H9 (cell line): Measurements from ENCODE around the gene TBC1D2. TPM values are rescaled to one million over a fixed set of nuclear protein-coding genes. Genes with fewer than 3 reads are reported as not detected.
A peak's percentile ranks its signal among the peaks of the same experiment; 100 is the strongest.

Experiments used
- DNase-seq: peaks from one replicate; pipeline ENCODE4 v3.0.0-alpha.2; 2017
- H2AFZ ChIP-seq: one replicate; pipeline ENCODE4 v1.6.1; 2013; ENCODE audit warnings: mild to moderate bottlenecking, low read length, control low read depth, moderate library complexity
- H2AK5ac ChIP-seq: 2 replicates; pipeline ENCODE4 v1.6.1; 2013; ENCODE audit warnings: low read length, control low read depth, mixed read lengths; ENCODE audit not compliant: insufficient read length
- H2BK120ac ChIP-seq: one replicate; pipeline ENCODE4 v1.6.1; 2013; ENCODE audit warnings: low read depth, mild to moderate bottlenecking, low read length, control low read depth, inconsistent platforms; ENCODE audit not compliant: poor library complexity, severe bottlenecking
- H2BK12ac ChIP-seq: 2 replicates; pipeline ENCODE4 v1.6.1; 2013; ENCODE audit warnings: low read length, control low read depth, mixed read lengths, low read depth; ENCODE audit not compliant: insufficient read length
- H2BK15ac ChIP-seq: 2 replicates; pipeline ENCODE4 v1.6.1; 2013; ENCODE audit warnings: low read depth, low read length, control low read depth
- H2BK20ac ChIP-seq: one replicate; pipeline ENCODE4 v1.6.1; 2013; ENCODE audit warnings: low read depth, mild to moderate bottlenecking, low read length, control low read depth, inconsistent platforms; ENCODE audit not compliant: poor library complexity, severe bottlenecking
- H2BK5ac ChIP-seq: 2 replicates; pipeline ENCODE4 v1.6.1; 2013; ENCODE audit warnings: low read length, control low read depth, mixed read lengths; ENCODE audit not compliant: insufficient read length
- H3K14ac ChIP-seq: 2 replicates; pipeline ENCODE4 v1.6.1; 2013; ENCODE audit warnings: low read length, control low read depth; ENCODE audit not compliant: insufficient read depth
- H3K18ac ChIP-seq: 2 replicates; pipeline ENCODE4 v1.6.1; 2013; ENCODE audit warnings: low read depth, mild to moderate bottlenecking, mixed read lengths, low read length, control low read depth; ENCODE audit not compliant: insufficient read length
- H3K23ac ChIP-seq: 2 replicates; pipeline ENCODE4 v1.6.1; 2013; ENCODE audit warnings: low read length, control low read depth, mixed read lengths, low read depth; ENCODE audit not compliant: insufficient read length
- H3K23me2 ChIP-seq: 2 replicates; pipeline ENCODE4 v1.6.1; 2013; ENCODE audit warnings: low read depth, mild to moderate bottlenecking, mixed read lengths, low read length, control low read depth; ENCODE audit not compliant: insufficient read length, poor library complexity, severe bottlenecking
- H3K27ac ChIP-seq: 2 replicates; pipeline ENCODE4 v1.5.1; 2013; ENCODE audit warnings: low read length, control low read depth, mixed read lengths, low read depth; ENCODE audit not compliant: insufficient read length
- H3K27me3 ChIP-seq: 2 replicates; pipeline ENCODE4 v1.6.1; 2013; ENCODE audit warnings: low read length, control low read depth, inconsistent platforms; ENCODE audit not compliant: insufficient read depth
- H3K4ac ChIP-seq: 2 replicates; pipeline ENCODE4 v1.6.1; 2013; ENCODE audit warnings: low read depth, mild to moderate bottlenecking, control low read depth, inconsistent platforms, low read length, moderate library complexity
- H3K4me1 ChIP-seq: 2 replicates; pipeline ENCODE4 v1.6.1; 2013; ENCODE audit warnings: low read length, control low read depth, inconsistent platforms; ENCODE audit not compliant: insufficient read depth
- H3K4me2 ChIP-seq: 2 replicates; pipeline ENCODE4 v1.6.1; 2013; ENCODE audit warnings: low read length, control low read depth, mixed read lengths; ENCODE audit not compliant: insufficient read length, insufficient read depth
- H3K56ac ChIP-seq: 2 replicates; pipeline ENCODE4 v1.6.1; 2013; ENCODE audit warnings: low read depth, mild to moderate bottlenecking, mixed read lengths, low read length, control low read depth; ENCODE audit not compliant: insufficient read length
- H3K79me1 ChIP-seq: 2 replicates; pipeline ENCODE4 v1.6.1; 2013; ENCODE audit warnings: low read depth, mild to moderate bottlenecking, moderate library complexity, low read length, control low read depth, inconsistent platforms; ENCODE audit not compliant: insufficient read depth, poor library complexity, severe bottlenecking
- H3K79me2 ChIP-seq: 2 replicates; pipeline ENCODE4 v1.6.1; 2013; ENCODE audit warnings: low read length, control low read depth, inconsistent platforms; ENCODE audit not compliant: insufficient read depth
- H3K9ac ChIP-seq: 2 replicates; pipeline ENCODE4 v1.6.1; 2013; ENCODE audit warnings: low read length, control low read depth, mixed read lengths; ENCODE audit not compliant: insufficient read length; ENCODE audit errors: extremely low read depth
- H3K9me3 ChIP-seq: one replicate; pipeline ENCODE4 v1.6.1; 2013; ENCODE audit warnings: low read depth, low read length, inconsistent platforms; ENCODE audit not compliant: control insufficient read depth
- H3T11ph ChIP-seq: one replicate; pipeline ENCODE4 v1.6.1; 2013; ENCODE audit warnings: mild to moderate bottlenecking, low read length, control low read depth, inconsistent platforms
- H4K20me1 ChIP-seq: one replicate; pipeline ENCODE4 v1.6.1; 2013; ENCODE audit not compliant: control insufficient read depth, insufficient read length, insufficient read depth
- H4K5ac ChIP-seq: 2 replicates; pipeline ENCODE4 v1.6.1; 2013; ENCODE audit warnings: low read depth, mild to moderate bottlenecking, mixed read lengths, low read length, control low read depth; ENCODE audit not compliant: insufficient read length
- H4K8ac ChIP-seq: replicated peaks from 2 replicates; pipeline ENCODE4 v1.6.1; 2013; ENCODE audit warnings: low read length, control low read depth, mixed read lengths, low read depth; ENCODE audit not compliant: insufficient read length
- H4K91ac ChIP-seq: 2 replicates; pipeline ENCODE4 v1.6.1; 2013; ENCODE audit warnings: low read depth, mild to moderate bottlenecking, moderate library complexity, mixed read lengths, low read length, control low read depth; ENCODE audit not compliant: insufficient read length
- H3K27ac Mint-ChIP-seq, 3 experiments: 2 replicates in 2 of 3; 3 replicates in 1 of 3; pipeline ENCODE4 v1.8.0; 2020 to 2021; ENCODE audit warnings: mixed read lengths in 3 of 3, mild to moderate bottlenecking in 1 of 3, moderate library complexity in 1 of 3
- H3K27me3 Mint-ChIP-seq: 2 replicates; pipeline ENCODE4 v1.8.0; 2021; ENCODE audit warnings: low read depth, mild to moderate bottlenecking, moderate library complexity, mixed read lengths
- H3K36me3 Mint-ChIP-seq, 3 experiments: 2 replicates in 2 of 3; 3 replicates in 1 of 3; pipeline ENCODE4 v1.8.0; 2020 to 2021; ENCODE audit warnings: low read depth in 3 of 3, mixed read lengths in 3 of 3; ENCODE audit not compliant: insufficient read depth in 1 of 3
- H3K4me1 Mint-ChIP-seq, 2 experiments: 2 replicates each; pipeline ENCODE4 v1.8.0; 2020; ENCODE audit warnings: mixed read lengths in 2 of 2
- H3K4me3 Mint-ChIP-seq, 2 experiments: 2 replicates in 1 of 2; 3 replicates in 1 of 2; pipeline ENCODE4 v1.8.0; 2020 to 2021; ENCODE audit warnings: mild to moderate bottlenecking in 2 of 2, mixed read lengths in 2 of 2, moderate library complexity in 1 of 2
- H3K9me3 Mint-ChIP-seq, 2 experiments: 2 replicates in 1 of 2; 3 replicates in 1 of 2; pipeline ENCODE4 v1.8.0; 2020; ENCODE audit warnings: mild to moderate bottlenecking in 2 of 2, mixed read lengths in 2 of 2, moderate library complexity in 1 of 2
- WGBS: extraction: QIAGEN DNeasy Blood & Tissue Kit; methylation state at CpG from one replicate; pipeline ENCODE4 v1.1.7; 2013; ENCODE audit warnings: missing lambda C conversion rate, low lambda C conversion rate, mixed read lengths; ENCODE audit not compliant: insufficient read length; ENCODE audit errors: extremely low coverage; 5-methylcytosine and 5-hydroxymethylcytosine counted together
- total RNA-seq: library from RNA; stranded (reverse); gene quantifications from 2 replicates; pipeline ENCODE4 v1.2.1, GENCODE V29; 2021
- TF ChIP-seq, protein P1 (sequence below): fragments of 200-600 bp; sonication (generic); conservative IDR thresholded peaks from 3 replicates; pipeline ENCODE4 v1.8.0; 2021; ENCODE audit warnings: antibody characterized with exemption, mild to moderate bottlenecking

TBC1D2 gene
- total RNA-seq, 1 experiment from 2014 or later: 2.9 TPM

DNA sequence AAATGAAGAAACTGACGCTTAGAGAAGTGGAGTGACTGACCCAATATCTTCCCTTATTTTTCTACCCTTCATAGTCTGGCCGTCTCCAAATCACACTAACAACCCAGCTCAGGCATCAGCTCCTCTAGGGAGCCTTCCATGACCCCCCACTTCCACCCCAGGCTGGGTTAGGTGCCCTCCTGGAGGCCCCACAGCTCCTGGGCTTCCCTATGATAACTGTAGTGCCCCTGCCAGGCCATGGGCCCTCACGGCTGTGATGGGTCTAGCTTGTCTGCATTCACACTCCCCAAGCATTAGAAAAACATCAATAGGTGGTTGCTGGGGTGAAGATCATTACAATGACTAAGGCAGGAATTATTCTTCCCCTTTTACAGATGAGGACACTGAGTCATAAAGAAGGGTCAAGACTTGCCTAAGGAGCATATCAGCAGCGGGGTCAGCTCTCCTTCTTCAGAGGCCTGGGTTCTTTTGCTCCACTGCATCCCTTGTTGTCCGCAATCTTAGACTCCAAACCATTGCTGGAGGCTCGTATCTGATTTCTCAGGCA lies 70.4 kb downstream of the TBC1D2 start:
- Histone ChIP-seq H2BK120ac (no peak overlapping the region), H3K9ac (no peak overlapping the region), H2BK20ac (no peak overlapping the region), H3K79me1 (no peaks in the 10 kb centered on the region), H3K23ac (no peak overlapping the region), H3K27ac (no peak overlapping the region), H3K23me2 (no peaks in the 10 kb centered on the region), H2BK15ac (no peak overlapping the region), H3K4ac (no peak overlapping the region), H3K79me2 (peaks cover 7% of the 10 kb centered on the region; the same call in 1 of the 2 replicates), H4K8ac (no peak overlapping the region), H3K18ac (no peak overlapping the region), H2AFZ (no peak overlapping the region), H3K4me1 (no peaks in the 10 kb centered on the region), H3K56ac (no peak overlapping the region), H4K91ac (no peak overlapping the region), H4K20me1 (no peaks in the 10 kb centered on the region), H2AK5ac (no peak overlapping the region), H3K4me2 (no peak overlapping the region), H3K27me3 (no peaks in the 10 kb centered on the region), H2BK12ac (no peak overlapping the region), H3K9me3 (no peaks in the 10 kb centered on the region), H3K14ac (no peak overlapping the region), H4K5ac (no peak overlapping the region), H3T11ph (no peak overlapping the region), H2BK5ac (no peak overlapping the region)
- peaks cover 0 to 1% (median 0%) of the 10 kb centered on the region in 3 experiments; a peak in 1 of 7 replicates for H3K36me3 Mint-ChIP-seq
- H3K27me3 Mint-ChIP-seq: peaks cover 2% of the 10 kb centered on the region; the same call in 1 of the 2 replicates
- H3K9me3 Mint-ChIP-seq: no peaks in the 10 kb centered on the region
- H3K4me3 Mint-ChIP-seq: no peak overlapping the region; a peak in 1 of 5 replicates
- no CpG with 5 or more reads among the region's 6 CpGs for WGBS
- peaks cover 24 to 26% of the 10 kb centered on the region in 2 experiments for H3K4me1 Mint-ChIP-seq
- peak overlapping the region in 2 of 3 experiments; percentile 8 to 45; a peak in 1 of 7 replicates for H3K27ac Mint-ChIP-seq
- DNase-seq: no peak
- TF ChIP-seq, protein P1, sequence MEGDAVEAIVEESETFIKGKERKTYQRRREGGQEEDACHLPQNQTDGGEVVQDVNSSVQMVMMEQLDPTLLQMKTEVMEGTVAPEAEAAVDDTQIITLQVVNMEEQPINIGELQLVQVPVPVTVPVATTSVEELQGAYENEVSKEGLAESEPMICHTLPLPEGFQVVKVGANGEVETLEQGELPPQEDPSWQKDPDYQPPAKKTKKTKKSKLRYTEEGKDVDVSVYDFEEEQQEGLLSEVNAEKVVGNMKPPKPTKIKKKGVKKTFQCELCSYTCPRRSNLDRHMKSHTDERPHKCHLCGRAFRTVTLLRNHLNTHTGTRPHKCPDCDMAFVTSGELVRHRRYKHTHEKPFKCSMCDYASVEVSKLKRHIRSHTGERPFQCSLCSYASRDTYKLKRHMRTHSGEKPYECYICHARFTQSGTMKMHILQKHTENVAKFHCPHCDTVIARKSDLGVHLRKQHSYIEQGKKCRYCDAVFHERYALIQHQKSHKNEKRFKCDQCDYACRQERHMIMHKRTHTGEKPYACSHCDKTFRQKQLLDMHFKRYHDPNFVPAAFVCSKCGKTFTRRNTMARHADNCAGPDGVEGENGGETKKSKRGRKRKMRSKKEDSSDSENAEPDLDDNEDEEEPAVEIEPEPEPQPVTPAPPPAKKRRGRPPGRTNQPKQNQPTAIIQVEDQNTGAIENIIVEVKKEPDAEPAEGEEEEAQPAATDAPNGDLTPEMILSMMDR: no peak
